ENCODE results near the gene STEAP4.
"Not testable (repeated sequence)": the region's sequence is repeated elsewhere in the genome, so short reads cannot be mapped to it uniquely, and the experiment has no call there.

Gene STEAP4

DNA sequence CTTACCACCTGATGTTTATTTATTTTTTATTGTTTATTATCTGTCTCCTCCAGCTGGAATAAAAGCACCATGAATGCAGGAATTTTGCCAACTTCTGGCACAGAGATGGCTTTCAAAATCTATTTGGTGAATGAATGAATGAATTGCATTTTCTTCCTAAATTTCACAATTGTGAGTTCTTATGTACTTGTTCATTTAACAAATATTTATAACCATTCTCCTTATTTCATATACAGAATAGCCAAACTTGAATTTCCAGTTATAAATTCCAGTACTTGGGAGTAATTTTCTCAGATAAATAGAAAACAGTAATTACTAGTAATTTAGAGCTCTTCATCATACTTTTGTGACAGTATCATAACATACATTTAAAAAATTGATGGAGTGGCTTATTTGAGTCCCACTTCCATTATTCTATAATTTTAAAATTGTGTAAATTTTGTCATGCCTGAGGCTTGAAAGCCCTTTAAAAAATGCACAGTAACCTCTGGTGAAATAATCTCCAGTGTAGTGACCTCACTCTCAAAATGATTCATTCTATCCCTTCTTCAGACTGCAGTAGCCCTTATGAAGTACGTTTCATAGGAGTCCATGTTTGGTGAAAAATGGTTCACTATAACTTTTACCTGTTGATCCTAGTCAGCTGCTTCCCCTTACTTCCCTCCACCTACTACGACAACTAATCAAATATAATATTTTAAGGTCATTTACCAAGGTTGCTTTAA is 46.9 kb downstream of the STEAP4 start:
- no peak for DNase-seq (ENCODE audit: low spot score)
- in situ Hi-C loops (cut with MboI; ENCODE audit: low pct_unique_long_range_greater_than_20kb, low sequenced_read_pairs, unreplicated experiment), result no loop called here
- TF ChIP-seq, protein P1, sequence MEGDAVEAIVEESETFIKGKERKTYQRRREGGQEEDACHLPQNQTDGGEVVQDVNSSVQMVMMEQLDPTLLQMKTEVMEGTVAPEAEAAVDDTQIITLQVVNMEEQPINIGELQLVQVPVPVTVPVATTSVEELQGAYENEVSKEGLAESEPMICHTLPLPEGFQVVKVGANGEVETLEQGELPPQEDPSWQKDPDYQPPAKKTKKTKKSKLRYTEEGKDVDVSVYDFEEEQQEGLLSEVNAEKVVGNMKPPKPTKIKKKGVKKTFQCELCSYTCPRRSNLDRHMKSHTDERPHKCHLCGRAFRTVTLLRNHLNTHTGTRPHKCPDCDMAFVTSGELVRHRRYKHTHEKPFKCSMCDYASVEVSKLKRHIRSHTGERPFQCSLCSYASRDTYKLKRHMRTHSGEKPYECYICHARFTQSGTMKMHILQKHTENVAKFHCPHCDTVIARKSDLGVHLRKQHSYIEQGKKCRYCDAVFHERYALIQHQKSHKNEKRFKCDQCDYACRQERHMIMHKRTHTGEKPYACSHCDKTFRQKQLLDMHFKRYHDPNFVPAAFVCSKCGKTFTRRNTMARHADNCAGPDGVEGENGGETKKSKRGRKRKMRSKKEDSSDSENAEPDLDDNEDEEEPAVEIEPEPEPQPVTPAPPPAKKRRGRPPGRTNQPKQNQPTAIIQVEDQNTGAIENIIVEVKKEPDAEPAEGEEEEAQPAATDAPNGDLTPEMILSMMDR (IDR thresholded peaks at IDR 0.05; ENCODE audit: extremely low read depth, insufficient read depth, missing control alignments), result no peak

DNA sequence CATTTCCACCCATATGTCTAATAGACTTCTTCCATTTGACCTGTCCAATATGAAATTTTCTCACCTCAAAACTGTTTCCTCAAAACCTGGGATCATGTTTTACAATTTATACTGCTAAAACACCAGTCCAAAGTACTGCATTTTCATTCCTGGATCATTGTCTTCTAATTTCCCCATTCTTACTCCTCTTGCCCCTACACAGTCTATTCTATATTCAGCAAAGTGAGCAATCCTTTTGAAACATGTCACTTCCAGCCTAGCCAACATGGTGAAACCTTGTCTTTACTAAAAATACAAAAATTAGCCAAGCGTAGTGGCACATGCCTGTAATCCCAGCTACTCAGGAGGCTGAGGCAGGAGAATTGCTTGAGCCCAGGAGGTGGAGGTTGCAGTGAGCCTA is 48.4 kb downstream of the STEAP4 start:
- DNase-seq (ENCODE audit: low spot score); in situ Hi-C loops (cut with MboI; ENCODE audit: low pct_unique_long_range_greater_than_20kb, low sequenced_read_pairs, unreplicated experiment): not testable (repeated sequence)

DNA sequence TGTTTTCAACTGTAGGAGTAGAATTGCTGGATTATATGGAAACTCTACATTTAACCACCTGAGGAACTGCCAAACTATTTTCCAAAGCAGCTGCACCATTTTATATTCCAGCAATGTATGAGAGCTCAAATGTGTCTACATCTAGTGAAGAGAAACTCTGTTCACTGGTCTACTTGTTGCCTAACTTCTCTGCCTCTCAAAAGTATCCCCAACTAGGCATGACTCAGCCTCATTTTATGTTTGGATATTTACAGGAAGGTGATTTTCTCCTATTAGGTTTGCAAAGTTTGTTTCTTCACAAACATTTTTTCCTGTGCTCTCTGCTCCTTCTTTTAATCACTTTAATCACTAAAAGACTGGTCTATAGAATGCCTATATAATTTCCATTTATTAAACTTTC is 49.8 kb downstream of the STEAP4 start:
- in situ Hi-C loops (cut with MboI; ENCODE audit: low pct_unique_long_range_greater_than_20kb, low sequenced_read_pairs, unreplicated experiment), result no loop called here
- TF ChIP-seq, protein P1 (IDR thresholded peaks at IDR 0.05; ENCODE audit: extremely low read depth, insufficient read depth, missing control alignments), result no peak
- no peak for DNase-seq (ENCODE audit: low spot score)

DNA sequence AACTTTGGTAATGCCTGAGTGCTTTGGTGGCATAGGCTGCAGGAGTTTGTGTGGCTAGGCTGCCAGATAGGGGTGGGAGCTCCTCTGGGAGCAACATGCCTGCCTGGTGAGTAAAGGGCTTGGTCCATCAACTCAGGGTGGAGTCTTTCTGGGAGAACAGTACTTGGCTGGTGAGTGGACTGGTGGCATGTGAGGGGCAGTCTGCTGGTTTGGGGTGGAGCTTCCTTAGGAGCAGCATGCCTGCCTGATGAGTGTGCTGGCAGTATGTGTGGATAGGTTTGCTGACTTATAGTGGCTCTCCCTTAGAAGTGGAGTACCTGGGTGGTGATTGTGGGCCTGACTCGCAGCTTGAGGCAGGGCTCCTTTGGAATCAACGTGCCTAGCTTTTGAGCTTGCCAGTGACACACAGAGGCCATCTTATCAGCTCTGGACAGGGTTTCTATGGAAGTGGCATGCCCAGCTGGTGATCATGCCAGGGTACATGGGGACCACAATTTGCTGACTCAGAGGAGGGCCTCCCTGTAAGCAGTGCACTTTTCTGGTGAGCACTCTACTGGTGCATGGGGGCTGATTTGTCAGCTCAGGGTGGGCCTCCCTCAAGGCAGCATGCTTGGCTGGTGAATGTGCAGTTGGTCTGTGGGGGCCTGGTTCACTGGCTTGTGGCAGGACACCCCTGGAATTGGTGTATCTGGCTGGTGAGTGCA is 51.8 kb downstream of the STEAP4 start:
- no peak for DNase-seq (ENCODE audit: low spot score)
- in situ Hi-C loops (cut with MboI; ENCODE audit: low pct_unique_long_range_greater_than_20kb, low sequenced_read_pairs, unreplicated experiment), result no loop called here
- TF ChIP-seq, protein P1 (IDR thresholded peaks at IDR 0.05; ENCODE audit: extremely low read depth, insufficient read depth, missing control alignments), result no peak

DNA sequence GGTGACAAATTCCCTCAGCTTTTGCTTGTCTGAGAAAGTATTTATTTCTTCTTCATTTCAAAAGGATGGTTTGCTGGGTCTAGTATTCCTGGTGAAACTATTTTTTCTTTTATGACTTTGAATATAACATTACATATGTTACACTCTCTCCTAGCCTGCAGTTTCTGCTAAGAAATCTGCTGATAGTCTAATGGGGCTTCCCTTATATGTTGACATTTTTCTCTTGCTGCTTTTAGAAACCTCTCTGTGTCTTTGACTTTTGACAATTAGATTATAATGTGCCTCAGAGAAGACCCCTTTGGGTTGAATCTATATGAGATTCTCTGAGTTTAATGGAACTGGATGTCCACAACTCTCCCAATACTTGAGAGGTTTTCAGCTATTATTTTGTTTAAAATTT is 53.1 kb downstream of the STEAP4 start:
- DNase-seq (ENCODE audit: low spot score), result no peak
- TF ChIP-seq, protein P1 (IDR thresholded peaks at IDR 0.05; ENCODE audit: extremely low read depth, insufficient read depth, missing control alignments), result no peak
- in situ Hi-C loops (cut with MboI; ENCODE audit: low pct_unique_long_range_greater_than_20kb, low sequenced_read_pairs, unreplicated experiment), result no loop called here

DNA sequence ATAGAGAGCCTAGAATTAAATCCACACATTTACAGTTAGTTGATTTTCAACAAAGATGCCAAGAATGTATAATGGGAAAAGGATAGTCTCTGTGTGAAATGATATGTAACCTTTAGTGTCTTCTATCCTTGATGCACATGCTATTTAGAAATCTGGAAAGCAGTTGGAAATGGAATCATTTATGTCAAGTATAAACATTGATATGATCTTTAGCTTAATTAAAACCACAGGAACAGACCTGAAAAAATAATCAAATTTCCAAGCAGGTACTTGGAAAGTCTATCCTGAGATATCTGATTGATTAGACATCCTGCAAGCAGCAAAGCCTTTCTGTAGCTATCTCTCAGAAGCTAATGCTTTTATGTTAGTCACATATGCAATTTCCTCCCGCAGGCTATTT is 62.4 kb downstream of the STEAP4 start:
- no peak for DNase-seq (ENCODE audit: low spot score)
- in situ Hi-C loops (cut with MboI; ENCODE audit: low pct_unique_long_range_greater_than_20kb, low sequenced_read_pairs, unreplicated experiment), result no loop called here
- TF ChIP-seq, protein P1 (IDR thresholded peaks at IDR 0.05; ENCODE audit: extremely low read depth, insufficient read depth, missing control alignments), result no peak

DNA sequence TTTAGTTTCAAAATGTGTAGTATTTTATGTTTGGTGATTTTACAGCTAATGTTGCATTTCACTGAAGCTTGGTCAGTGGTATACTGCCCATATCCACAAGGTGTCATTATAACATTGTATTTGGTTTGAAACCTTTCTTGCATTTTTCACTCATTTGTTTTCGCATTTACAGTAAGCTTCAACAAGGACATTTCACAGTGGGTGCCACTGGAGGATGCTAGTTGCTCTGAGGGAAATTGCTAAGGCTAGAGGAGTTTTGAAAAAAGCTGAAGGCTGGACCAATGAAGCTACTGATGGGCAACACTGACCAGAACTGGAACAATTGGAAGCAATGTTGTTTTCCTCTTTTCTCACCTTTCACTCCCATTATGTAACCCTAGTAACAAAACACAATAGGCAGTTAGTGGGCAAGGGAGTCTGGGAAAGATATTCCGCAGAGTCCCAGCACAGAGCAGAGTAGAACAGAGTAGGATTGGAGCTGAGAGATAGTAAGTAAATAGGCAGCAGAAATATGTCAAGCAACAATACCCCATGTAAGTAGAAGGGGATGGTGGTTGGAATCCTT is 63.3 kb downstream of the STEAP4 start:
- peak; percentile 29 for DNase-seq (ENCODE audit: low spot score)
- in situ Hi-C loops (cut with MboI; ENCODE audit: low pct_unique_long_range_greater_than_20kb, low sequenced_read_pairs, unreplicated experiment), result no loop called here
- TF ChIP-seq, protein P1 (IDR thresholded peaks at IDR 0.05; ENCODE audit: extremely low read depth, insufficient read depth, missing control alignments), result peak; percentile 70
